ENCODE measurements around the gene ARHGEF10L. TPM values are rescaled to one million over a fixed set of nuclear protein-coding genes. Genes with fewer than 3 reads are reported as not detected.

Gene ARHGEF10L
- total RNA-seq, 2 experiments from 2014 or later: not detected

DNA sequence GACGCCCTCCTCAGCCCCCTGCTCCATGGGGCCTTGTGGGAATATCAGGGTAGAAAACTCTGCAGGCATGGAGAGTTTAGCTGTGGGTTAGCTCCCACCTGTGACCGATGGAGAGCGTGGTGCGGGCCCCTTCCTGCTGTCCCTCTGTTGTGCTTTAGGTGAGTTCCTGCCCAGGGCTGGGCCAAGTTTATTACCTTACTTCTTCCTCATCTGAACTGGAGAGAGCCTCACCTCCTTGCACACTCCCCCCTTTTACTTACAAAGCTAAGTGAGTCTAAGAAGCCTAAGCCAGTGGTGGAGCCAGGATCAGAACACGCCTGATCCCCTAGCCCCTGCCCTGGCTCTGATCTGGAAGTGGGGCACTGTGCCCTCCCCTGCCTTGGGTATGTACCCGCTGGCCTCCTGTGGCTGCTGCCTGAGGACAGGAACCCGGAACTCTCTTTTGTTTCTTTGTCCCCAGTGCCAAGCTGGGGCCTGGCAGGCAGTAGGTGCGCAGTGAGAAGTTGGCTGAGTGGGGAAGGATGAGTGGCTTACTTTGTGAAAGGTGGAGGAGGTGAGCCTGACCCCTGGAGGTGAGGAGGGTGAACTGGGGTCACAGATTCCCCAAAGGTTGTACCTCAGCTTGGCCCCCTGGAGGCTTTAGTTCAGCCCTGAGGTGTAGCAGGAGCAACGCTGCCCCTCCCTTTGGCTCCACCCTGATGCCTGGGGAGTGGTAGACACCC, 32.9 kb downstream of the ARHGEF10L start:
- Mint-ChIP-seq H3K4me1 (no peaks in the 10 kb centered on the region), H3K27me3 (no peaks in the 10 kb centered on the region), H3K36me3 (ENCODE audit: low read depth) (no peaks in the 10 kb centered on the region), H3K4me3 (no peak overlapping the region), H3K27ac (no peak overlapping the region), H3K9me3 (no peaks in the 10 kb centered on the region)
- POLR2A ChIA-PET: no interaction called here
- CTCF ChIA-PET: no interaction called here
- no peak for DNase-seq

DNA sequence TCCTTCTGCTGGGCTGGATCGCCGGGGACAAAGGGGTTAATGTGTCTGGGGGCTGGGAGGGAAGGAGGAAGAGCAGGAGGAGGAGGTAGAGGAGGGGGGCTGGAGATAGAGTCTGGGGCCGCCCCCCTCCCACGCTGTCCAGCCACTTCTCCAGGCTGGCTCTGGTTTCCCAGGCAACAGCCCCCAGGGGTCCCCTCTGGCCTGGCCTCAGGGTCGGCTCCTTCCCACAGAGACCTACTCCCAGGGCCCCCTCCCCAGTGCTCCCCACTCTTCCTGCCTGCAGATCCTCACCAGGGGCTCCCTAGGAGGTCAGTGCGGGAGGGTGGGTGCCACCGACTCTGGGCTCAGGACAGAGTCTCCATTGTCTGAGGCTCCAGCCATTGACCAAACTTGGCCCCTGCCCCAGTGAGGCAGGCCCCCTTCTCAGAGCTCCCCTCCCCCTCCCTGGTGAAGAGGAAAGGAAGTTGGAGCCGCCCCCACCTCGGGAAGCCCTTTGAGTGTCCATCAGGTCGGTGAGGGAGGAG, 34.1 kb downstream of the ARHGEF10L start:
- Mint-ChIP-seq H3K4me1 (no peaks in the 10 kb centered on the region), H3K9me3 (no peaks in the 10 kb centered on the region), H3K4me3 (no peak overlapping the region), H3K27ac (no peak overlapping the region), H3K36me3 (ENCODE audit: low read depth) (no peaks in the 10 kb centered on the region), H3K27me3 (no peaks in the 10 kb centered on the region)
- no peak for DNase-seq
- POLR2A ChIA-PET: no interaction called here
- CTCF ChIA-PET: no interaction called here

DNA sequence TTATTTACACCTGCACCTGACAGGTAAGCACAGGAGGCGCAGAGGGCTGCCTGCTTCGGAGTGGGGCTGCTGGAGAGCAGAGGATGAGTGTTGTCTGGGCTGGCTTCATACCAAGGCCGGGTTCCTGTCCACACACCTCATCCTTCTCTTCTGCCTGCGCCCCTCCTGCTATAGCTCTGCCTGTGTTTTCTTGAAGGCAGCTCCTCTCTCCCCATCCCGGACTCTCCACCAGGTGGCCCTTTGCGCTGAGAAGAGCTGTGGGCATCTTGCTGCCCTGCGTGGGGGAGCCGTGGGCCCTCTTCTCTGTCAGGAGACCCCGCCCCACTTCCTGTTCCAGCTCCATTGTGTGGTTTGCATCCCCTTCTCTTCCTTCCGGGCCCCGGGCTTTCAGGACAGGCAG, 35.0 kb downstream of the ARHGEF10L start:
- no peaks in the 10 kb centered on the region for H3K36me3 Mint-ChIP-seq (ENCODE audit: low read depth)
- CTCF ChIA-PET: no interaction called here
- DNase-seq: no peak
- POLR2A ChIA-PET: no interaction called here
- no peak overlapping the region for H3K4me3 Mint-ChIP-seq
- H3K4me1 Mint-ChIP-seq: no peaks in the 10 kb centered on the region
- H3K9me3 Mint-ChIP-seq: no peaks in the 10 kb centered on the region
- no peaks in the 10 kb centered on the region for H3K27me3 Mint-ChIP-seq
- H3K27ac Mint-ChIP-seq: no peak overlapping the region

DNA sequence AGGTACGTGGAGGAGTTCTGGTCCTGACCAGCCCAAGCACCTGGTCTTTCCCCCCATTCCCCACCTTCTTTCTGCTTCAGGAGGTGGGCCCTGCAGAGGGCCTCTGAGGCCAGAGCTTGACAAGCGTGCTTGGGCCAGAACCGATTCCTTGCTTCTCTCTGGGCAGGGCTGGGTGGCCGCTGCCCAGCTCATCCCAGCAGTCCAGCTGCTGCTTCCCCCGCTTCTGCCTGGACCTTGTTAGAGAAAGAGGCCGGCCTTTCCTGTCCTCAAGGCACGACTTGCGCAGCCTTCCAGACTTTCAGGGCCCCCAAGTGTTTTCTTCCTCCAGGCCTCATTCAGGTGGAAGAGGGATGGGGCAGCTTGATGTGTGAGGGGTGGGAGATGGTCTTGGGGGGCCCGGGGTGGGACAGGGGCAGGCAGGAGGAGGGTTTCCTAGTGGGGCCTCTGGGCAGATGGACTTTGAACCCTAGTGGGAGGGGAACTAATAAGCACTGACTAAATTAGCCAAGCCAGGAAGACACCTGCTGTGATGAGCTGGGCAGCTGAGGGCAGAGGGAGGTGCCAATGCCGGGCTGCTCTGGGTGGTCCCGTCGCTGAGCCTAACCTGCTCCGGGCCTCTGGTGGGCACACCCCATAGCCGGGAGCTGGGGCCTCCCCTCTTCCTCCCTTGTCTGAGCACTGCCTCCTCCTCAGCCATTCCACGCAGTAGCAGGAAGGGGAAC, 36.5 kb downstream of the ARHGEF10L start:
- H3K36me3 Mint-ChIP-seq (ENCODE audit: low read depth): no peaks in the 10 kb centered on the region
- H3K27me3 Mint-ChIP-seq: no peaks in the 10 kb centered on the region
- CTCF ChIA-PET: no interaction called here
- POLR2A ChIA-PET: no interaction called here
- no peak overlapping the region for H3K4me3 Mint-ChIP-seq
- DNase-seq: no peak
- H3K27ac Mint-ChIP-seq: no peak overlapping the region
- no peaks in the 10 kb centered on the region for H3K9me3 Mint-ChIP-seq
- peaks cover 1% of the 10 kb centered on the region for H3K4me1 Mint-ChIP-seq

DNA sequence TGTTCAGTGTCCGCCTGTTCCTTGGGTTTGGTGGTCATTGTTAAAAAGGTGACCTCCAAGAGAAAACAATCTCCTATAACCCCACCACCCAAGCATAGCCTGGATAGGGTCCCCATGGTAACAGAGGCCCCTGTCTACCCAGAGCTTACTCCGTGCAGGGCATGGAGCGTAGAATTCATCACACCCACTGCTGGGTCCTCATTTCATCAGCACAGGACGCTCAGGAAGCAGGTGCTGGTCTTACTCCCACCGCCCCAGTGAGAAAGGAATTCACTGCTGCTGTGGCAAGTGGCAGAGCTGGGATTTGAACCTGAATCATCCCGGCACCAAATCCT, 37.0 kb downstream of the ARHGEF10L start:
- no peak for DNase-seq
- H3K27ac Mint-ChIP-seq: no peak overlapping the region
- no peaks in the 10 kb centered on the region for H3K9me3 Mint-ChIP-seq
- peaks cover 4% of the 10 kb centered on the region for H3K4me1 Mint-ChIP-seq
- no peak overlapping the region for H3K4me3 Mint-ChIP-seq
- no peaks in the 10 kb centered on the region for H3K36me3 Mint-ChIP-seq (ENCODE audit: low read depth)
- H3K27me3 Mint-ChIP-seq: no peaks in the 10 kb centered on the region
- ChIA-PET CTCF (no interaction called here), POLR2A (no interaction called here)

DNA sequence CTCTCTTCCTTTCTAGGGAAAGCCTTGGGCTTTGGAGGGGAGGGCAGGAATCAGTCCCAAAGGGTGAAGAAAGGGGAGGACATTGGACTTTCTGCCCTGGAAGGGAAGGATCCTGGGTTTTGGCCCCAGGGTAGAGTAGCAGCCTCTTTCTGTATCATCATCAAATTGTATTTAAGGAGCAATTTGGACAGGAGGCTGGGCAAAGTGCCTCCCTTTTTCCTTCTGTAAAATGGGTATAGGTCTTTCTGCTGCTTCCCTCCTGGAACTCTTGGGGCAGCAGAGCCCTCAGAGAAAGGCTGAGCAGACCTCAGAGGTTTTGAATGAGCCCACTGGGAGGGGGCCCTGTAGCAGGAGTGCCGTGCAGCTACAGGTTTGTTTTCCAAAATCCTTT, 38.4 kb downstream of the ARHGEF10L start:
- Mint-ChIP-seq H3K36me3 (ENCODE audit: low read depth) (no peaks in the 10 kb centered on the region), H3K27ac (no peak overlapping the region), H3K4me3 (no peak overlapping the region), H3K27me3 (no peaks in the 10 kb centered on the region), H3K4me1 (peaks cover 7% of the 10 kb centered on the region), H3K9me3 (no peaks in the 10 kb centered on the region)
- no peak for DNase-seq
- CTCF ChIA-PET: no interaction called here
- POLR2A ChIA-PET: no interaction called here

DNA sequence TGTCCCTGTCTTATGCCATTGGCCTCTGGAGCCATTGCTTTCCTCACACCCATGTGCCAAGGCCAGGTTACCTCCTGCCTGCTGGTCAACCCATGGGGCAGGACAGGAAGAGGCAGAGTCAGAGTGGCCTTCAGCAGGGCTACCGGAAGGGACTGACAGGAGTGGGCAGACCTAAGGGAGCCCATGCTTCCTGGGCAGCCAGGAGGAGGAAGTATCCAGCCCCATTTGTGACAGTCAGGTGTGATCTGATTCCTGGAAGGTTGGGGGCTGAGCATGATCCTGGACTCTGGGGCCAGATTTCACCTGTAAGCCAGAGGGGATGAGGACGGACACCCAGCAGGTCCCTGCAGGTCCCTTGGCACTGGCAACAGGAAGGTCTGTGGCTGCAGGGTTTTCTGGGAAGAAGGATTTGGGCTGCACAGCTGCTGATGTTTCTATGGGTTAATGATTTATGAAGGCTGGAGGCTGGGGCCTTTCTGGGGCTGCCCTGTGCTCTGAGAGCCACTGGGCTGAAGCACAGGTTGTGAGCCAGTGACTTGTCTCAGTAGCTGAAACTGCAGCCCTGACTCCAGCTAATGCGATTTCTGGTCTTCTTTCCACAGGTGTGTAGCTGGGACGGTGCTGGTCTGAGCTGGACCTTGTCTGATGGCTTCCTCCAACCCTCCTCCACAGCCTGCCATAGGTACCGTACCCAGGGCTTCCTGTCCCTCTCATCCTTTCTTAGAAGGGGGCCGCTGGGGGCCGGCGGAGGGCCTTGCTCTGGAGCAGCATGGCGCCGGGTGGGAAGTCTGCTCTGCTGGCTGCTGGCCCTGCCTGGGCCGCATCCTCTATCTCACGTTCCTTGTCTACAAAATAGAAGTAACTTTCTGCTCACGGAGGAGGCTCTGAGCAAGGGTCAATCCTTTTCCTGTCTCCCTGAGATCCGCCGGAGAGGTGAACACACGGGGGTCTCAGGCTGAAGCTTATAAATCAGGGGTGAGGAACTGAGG, 40.7 kb downstream of the ARHGEF10L start:
- H3K36me3 Mint-ChIP-seq (ENCODE audit: low read depth): no peaks in the 10 kb centered on the region
- no peak overlapping the region for H3K4me3 Mint-ChIP-seq
- DNase-seq: no peak
- H3K9me3 Mint-ChIP-seq: no peaks in the 10 kb centered on the region
- POLR2A ChIA-PET: no interaction called here
- no peak overlapping the region for H3K27ac Mint-ChIP-seq
- CTCF ChIA-PET: interaction anchor here (0.5 kb wide), 1 partner anchor 180 kb away, joined by 5 read pairs; no protein-coding TSS in a partner anchor
- H3K27me3 Mint-ChIP-seq: no peaks in the 10 kb centered on the region
- peaks cover 7% of the 10 kb centered on the region for H3K4me1 Mint-ChIP-seq

DNA sequence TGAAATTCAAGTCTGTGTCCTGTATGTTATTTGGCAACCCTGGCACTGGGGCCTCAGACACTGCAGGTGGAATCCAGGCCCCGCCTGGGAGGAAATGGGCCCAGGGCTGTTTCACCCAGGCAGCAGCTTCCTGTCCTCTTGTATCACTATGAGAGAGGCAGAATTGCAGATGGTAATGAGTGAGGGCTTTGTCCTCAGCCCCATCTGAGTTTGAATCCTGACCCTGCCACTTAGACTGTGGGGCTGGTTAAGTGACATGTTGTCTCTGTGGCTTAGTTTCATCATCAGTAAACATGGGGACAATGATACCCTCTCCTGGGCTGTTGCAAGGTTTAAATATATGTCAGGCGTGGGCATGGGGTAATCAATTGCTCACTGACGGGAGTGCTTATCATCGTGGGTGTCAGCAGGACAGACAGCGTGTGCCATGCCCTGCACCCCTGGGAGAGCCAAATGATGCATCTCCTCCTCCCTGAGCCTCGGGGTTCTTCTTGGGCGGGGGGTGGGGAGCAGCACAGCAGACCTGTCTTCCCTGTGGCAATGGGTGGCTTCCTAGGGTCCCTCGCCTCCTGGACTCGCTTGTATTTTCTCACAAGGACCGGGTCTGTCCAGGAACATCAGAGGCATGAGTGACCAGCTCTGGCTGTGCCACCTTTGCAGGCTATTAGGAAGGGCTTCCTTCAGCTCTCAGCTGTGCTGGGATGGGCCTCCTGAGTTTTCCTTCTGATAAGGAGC, 42.1 kb downstream of the ARHGEF10L start:
- H3K27me3 Mint-ChIP-seq: no peaks in the 10 kb centered on the region
- H3K36me3 Mint-ChIP-seq (ENCODE audit: low read depth): no peaks in the 10 kb centered on the region
- DNase-seq: peak; percentile 30
- no peak overlapping the region for H3K4me3 Mint-ChIP-seq
- peaks cover 7% of the 10 kb centered on the region for H3K4me1 Mint-ChIP-seq
- H3K27ac Mint-ChIP-seq: peak overlapping the region; percentile 75
- CTCF ChIA-PET: interaction anchor here (0.6 kb wide), 1 partner anchor 97 kb away, joined by 3 read pairs; no protein-coding TSS in a partner anchor
- POLR2A ChIA-PET: no interaction called here
- H3K9me3 Mint-ChIP-seq: no peaks in the 10 kb centered on the region

DNA sequence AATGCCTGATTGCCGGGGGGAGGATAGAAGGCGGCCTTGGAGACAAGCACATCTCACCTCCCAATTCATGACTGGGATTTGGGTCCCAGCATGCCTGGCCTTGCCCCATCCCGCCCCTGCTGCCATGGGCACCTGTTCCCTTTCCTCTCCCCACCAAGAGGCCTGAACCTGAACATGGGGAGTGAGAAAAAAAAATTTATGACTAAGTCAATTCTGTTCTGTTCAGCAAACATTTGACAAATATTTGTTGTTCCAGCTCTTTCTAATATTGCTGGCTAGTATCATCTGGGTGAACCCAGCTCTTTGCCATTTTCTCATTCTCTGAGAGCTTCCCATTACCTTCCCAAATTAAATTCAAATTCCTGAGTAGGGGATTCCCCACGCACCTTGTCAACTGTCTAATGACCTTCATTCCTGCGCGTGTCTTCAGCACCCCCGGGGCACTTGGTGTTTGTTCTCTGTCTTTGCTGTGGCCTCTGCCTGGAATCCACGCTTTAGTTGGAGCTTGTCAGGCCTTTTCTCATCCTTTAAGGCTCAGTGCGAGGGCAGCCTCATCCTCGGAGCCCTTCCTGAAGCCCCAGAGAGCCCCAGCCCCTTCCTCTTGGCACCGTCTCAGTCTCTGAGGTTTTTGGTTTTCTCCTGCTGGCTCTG, 42.8 kb downstream of the ARHGEF10L start:
- Mint-ChIP-seq H3K27me3 (no peaks in the 10 kb centered on the region), H3K36me3 (ENCODE audit: low read depth) (no peaks in the 10 kb centered on the region), H3K9me3 (no peaks in the 10 kb centered on the region), H3K4me3 (no peak overlapping the region), H3K27ac (no peak overlapping the region), H3K4me1 (peaks cover 7% of the 10 kb centered on the region)
- ChIA-PET POLR2A (interaction anchor here (0.6 kb wide), 1 partner anchor 21 kb away, joined by 11 read pairs; no protein-coding TSS in a partner anchor), CTCF (interaction anchor here (0.6 kb wide), 1 partner anchor 252 kb away, joined by 3 read pairs; no protein-coding TSS in a partner anchor)
- no peak for DNase-seq

DNA sequence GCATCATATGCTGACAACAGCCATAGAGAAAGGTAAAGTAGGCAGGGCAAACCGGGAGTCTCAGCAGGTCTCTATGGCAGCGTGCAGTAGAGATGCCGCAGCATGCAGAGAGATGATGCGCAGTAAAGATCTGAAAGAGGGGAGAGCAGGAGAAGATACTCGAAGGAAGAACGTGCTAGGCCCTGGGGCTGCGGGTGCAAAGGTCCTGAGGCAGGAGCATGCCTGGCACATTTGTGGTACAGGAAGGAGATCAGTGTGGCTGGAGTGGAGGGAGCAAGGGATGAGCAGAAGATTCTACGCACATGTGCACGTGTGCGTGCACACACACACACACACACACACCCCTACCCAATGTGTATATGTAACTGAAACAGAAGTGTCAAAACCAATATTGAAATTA, 45.0 kb downstream of the ARHGEF10L start:
- Mint-ChIP-seq H3K9me3 (no peaks in the 10 kb centered on the region), H3K4me1 (peaks cover 7% of the 10 kb centered on the region), H3K4me3 (no peak overlapping the region), H3K27me3 (no peaks in the 10 kb centered on the region), H3K27ac (no peak overlapping the region), H3K36me3 (ENCODE audit: low read depth) (no peaks in the 10 kb centered on the region)
- ChIA-PET CTCF (no interaction called here), POLR2A (no interaction called here)
- no peak for DNase-seq

DNA sequence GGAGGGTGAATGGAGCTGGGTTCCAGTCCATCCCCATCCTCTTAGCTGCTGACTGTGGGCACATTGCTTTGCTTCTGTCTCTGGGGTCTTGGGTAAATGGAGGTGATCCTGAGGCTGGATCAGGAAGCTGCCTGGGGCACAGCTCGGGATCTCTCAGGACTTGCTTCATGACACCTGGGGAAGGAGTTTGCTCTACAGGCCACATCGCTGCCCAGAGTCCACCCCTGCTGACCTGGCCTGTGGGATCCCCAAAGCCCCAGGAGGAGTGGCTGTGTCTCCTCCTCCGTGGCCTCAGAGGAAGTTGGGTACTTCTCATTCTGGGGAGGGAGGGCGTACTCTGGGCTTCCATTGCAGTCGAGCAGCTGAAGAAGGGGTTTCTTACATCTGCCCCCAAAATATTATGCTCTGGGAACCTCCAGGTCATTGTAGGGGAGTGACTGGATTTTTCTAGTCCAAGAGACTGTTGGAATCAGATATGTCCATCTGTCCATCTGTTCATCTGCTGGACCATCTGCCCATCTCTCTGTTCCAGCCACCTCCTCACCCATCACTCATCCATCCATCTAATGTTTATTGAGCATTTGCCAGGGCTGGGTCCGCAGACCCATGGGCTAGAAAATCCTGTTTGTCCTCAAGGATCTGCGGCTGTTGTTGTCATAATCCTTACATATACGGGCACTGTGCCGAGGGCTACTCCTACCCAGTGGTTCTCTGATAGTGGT, 45.9 kb downstream of the ARHGEF10L start:
- ChIA-PET POLR2A (no interaction called here), CTCF (no interaction called here)
- H3K27ac Mint-ChIP-seq: no peak overlapping the region
- H3K4me3 Mint-ChIP-seq: no peak overlapping the region
- no peaks in the 10 kb centered on the region for H3K36me3 Mint-ChIP-seq (ENCODE audit: low read depth)
- H3K27me3 Mint-ChIP-seq: no peaks in the 10 kb centered on the region
- H3K9me3 Mint-ChIP-seq: no peaks in the 10 kb centered on the region
- DNase-seq: no peak
- H3K4me1 Mint-ChIP-seq: peaks cover 7% of the 10 kb centered on the region
